Activated T-cell treated with anti-CD3 and anti-CD28 coated beads, Interleukin-2, amount 50 U/mL, for 48 hours (primary cell): Measurements from ENCODE around the gene MTA1.

Experiments used
- DNase-seq, 2 experiments: peaks; one replicate each; pipeline ENCODE4 v3.0.0-alpha.2; 2020

Gene MTA1

GRCh38 chr14:105419195-105420091 is at the start of gene MTA1:
Gene MTA1 (plus strand): TSS chr14:105419827. CDS start chr14:105420036, 209 bp downstream.
- peak; percentile 60 to 68 for DNase-seq

- DNase-seq, result no peak
These were observed 45.2 kb upstream of the MTA1 start for GRCh38 chr14:105374389-105374788.

GRCh38 chr14:105375635-105376057 is 44.0 kb upstream of the MTA1 start:
- DNase-seq, result peak; percentile 71 to 74

GRCh38 chr14:105376521-105377440 is 42.8 kb upstream of the MTA1 start:
- DNase-seq, result no peak

GRCh38 chr14:105377555-105378182 is 42.0 kb upstream of the MTA1 start:
- DNase-seq, result no peak

- DNase-seq, result no peak
These were observed 41.4 kb upstream of the MTA1 start for GRCh38 chr14:105378199-105378598.

- DNase-seq, result no peak
These were observed 40.5 kb upstream of the MTA1 start for GRCh38 chr14:105378873-105379685.

- DNase-seq, result no peak
These were observed 39.7 kb upstream of the MTA1 start for GRCh38 chr14:105379946-105380345.

GRCh38 chr14:105380756-105381155 is 38.9 kb upstream of the MTA1 start:
- DNase-seq, result no peak

GRCh38 chr14:105381446-105382342 is 37.9 kb upstream of the MTA1 start:
- DNase-seq, result no peak

- no peak for DNase-seq
These were observed 37.1 kb upstream of the MTA1 start for GRCh38 chr14:105382343-105383082.

GRCh38 chr14:105383083-105383730 is 36.4 kb upstream of the MTA1 start:
- no peak for DNase-seq

GRCh38 chr14:105384041-105384557 is 35.5 kb upstream of the MTA1 start:
- no peak for DNase-seq

- DNase-seq, result no peak
These were observed 34.9 kb upstream of the MTA1 start for GRCh38 chr14:105384605-105385321.

GRCh38 chr14:105385322-105385637 is 34.3 kb upstream of the MTA1 start:
- no peak for DNase-seq

GRCh38 chr14:105385698-105386365 is 33.8 kb upstream of the MTA1 start:
- DNase-seq, result no peak

GRCh38 chr14:105386581-105387529 is 32.8 kb upstream of the MTA1 start:
- no peak for DNase-seq
